ENCODE measurements around the gene VTN. TPM values are rescaled to one million over a fixed set of nuclear protein-coding genes. Genes with fewer than 3 reads are reported as not detected.

Gene VTN
- polyA plus RNA-seq, 3 donors from 2014 or later = not detected

GRCh38 chr17:28402844-28403243 is 32.7 kb upstream of the VTN start:
- peaks cover 0 to 5% (median 0%) of the 10 kb centered on the region in 3 donors for H3K36me3 Mint-ChIP-seq
- peaks cover 2 to 14% (median 3%) of the 10 kb centered on the region in 3 donors for H3K27me3 Mint-ChIP-seq (ENCODE audit: low read depth in 3 of 3)
- no peak overlapping the region for H3K4me3 Mint-ChIP-seq
- H3K27ac Mint-ChIP-seq = no peak overlapping the region
- H3K4me1 Mint-ChIP-seq = peaks cover 5 to 9% of the 10 kb centered on the region in 2 donors
- DNase-seq = no peak
- no peaks in the 10 kb centered on the region for H3K9me3 Mint-ChIP-seq

GRCh38 chr17:28402224-28402630 is 32.1 kb upstream of the VTN start:
- Mint-ChIP-seq H3K27ac (no peak overlapping the region), H3K4me3 (no peak overlapping the region), H3K36me3 (peaks cover 0 to 8% (median 2%) of the 10 kb centered on the region in 3 donors), H3K27me3 (ENCODE audit: low read depth in 3 of 3) (peaks cover 2 to 13% (median 4%) of the 10 kb centered on the region in 3 donors), H3K9me3 (no peaks in the 10 kb centered on the region), H3K4me1 (peaks cover 5 to 9% of the 10 kb centered on the region in 2 donors)
- no peak for DNase-seq

GRCh38 chr17:28399808-28400207 is 29.7 kb upstream of the VTN start:
- no peak for DNase-seq
- H3K9me3 Mint-ChIP-seq = no peaks in the 10 kb centered on the region

GRCh38 chr17:28398280-28398981 is 28.3 kb upstream of the VTN start:
- Mint-ChIP-seq H3K36me3 (peaks cover 6 to 16% (median 10%) of the 10 kb centered on the region in 3 donors), H3K4me3 (no peak overlapping the region), H3K27me3 (ENCODE audit: low read depth in 3 of 3) (peaks cover 0 to 3% (median 2%) of the 10 kb centered on the region in 3 donors), H3K9me3 (no peaks in the 10 kb centered on the region), H3K4me1 (no peaks in the 10 kb centered on the region), H3K27ac (peak overlapping the region in 3 of 6 donors; percentile 6 to 57 (median 22))
- DNase-seq = no peak

More at GRCh38 chr17:28399808-28400207, 29.7 kb upstream of the VTN start:
- H3K36me3 Mint-ChIP-seq = peaks cover 0 to 9% (median 3%) of the 10 kb centered on the region in 3 donors
- peaks cover 1 to 2% (median 2%) of the 10 kb centered on the region in 3 donors for H3K27me3 Mint-ChIP-seq (ENCODE audit: low read depth in 3 of 3)
- H3K4me3 Mint-ChIP-seq = no peak overlapping the region
- peaks cover 0 to 2% of the 10 kb centered on the region in 2 donors for H3K4me1 Mint-ChIP-seq
- H3K27ac Mint-ChIP-seq = no peak overlapping the region

- Mint-ChIP-seq H3K27me3 (ENCODE audit: low read depth in 3 of 3) (peaks cover 0 to 3% (median 2%) of the 10 kb centered on the region in 3 donors), H3K27ac (peak overlapping the region in 3 of 6 donors; percentile 6 to 22 (median 21)), H3K36me3 (peaks cover 6 to 16% (median 10%) of the 10 kb centered on the region in 3 donors), H3K4me1 (no peaks in the 10 kb centered on the region), H3K4me3 (no peak overlapping the region), H3K9me3 (no peaks in the 10 kb centered on the region)
- DNase-seq = no peak
Observed at GRCh38 chr17:28397687-28398279, 27.7 kb upstream of the VTN start.

GRCh38 chr17:28397275-28397674 is 27.2 kb upstream of the VTN start:
- peak overlapping the region in 1 of 6 donors; percentile 58 for H3K27ac Mint-ChIP-seq

GRCh38 chr17:28396635-28397239 is 26.6 kb upstream of the VTN start:
- no peak overlapping the region for H3K27ac Mint-ChIP-seq
- H3K4me3 Mint-ChIP-seq = no peak overlapping the region
- no peak for DNase-seq
- peaks cover 0 to 3% (median 2%) of the 10 kb centered on the region in 3 donors for H3K27me3 Mint-ChIP-seq (ENCODE audit: low read depth in 3 of 3)
- peaks cover 6 to 22% (median 10%) of the 10 kb centered on the region in 3 donors for H3K36me3 Mint-ChIP-seq
- H3K9me3 Mint-ChIP-seq = no peaks in the 10 kb centered on the region
- H3K4me1 Mint-ChIP-seq = no peaks in the 10 kb centered on the region

More at GRCh38 chr17:28397275-28397674, 27.2 kb upstream of the VTN start:
- Mint-ChIP-seq H3K4me3 (no peak overlapping the region), H3K4me1 (no peaks in the 10 kb centered on the region), H3K27me3 (ENCODE audit: low read depth in 3 of 3) (peaks cover 0 to 3% (median 2%) of the 10 kb centered on the region in 3 donors), H3K9me3 (no peaks in the 10 kb centered on the region), H3K36me3 (peaks cover 6 to 21% (median 10%) of the 10 kb centered on the region in 3 donors)
- DNase-seq = no peak

GRCh38 chr17:28395968-28396367 is 25.9 kb upstream of the VTN start:
- H3K27me3 Mint-ChIP-seq (ENCODE audit: low read depth in 3 of 3) = peaks cover 2 to 3% (median 2%) of the 10 kb centered on the region in 3 donors
- no peak for DNase-seq
- peaks cover 10 to 26% (median 12%) of the 10 kb centered on the region in 3 donors for H3K36me3 Mint-ChIP-seq
- no peaks in the 10 kb centered on the region for H3K9me3 Mint-ChIP-seq
- no peak overlapping the region for H3K27ac Mint-ChIP-seq
- no peak overlapping the region for H3K4me3 Mint-ChIP-seq
- H3K4me1 Mint-ChIP-seq = no peaks in the 10 kb centered on the region

GRCh38 chr17:28395426-28395825 is 25.3 kb upstream of the VTN start:
- H3K9me3 Mint-ChIP-seq = no peaks in the 10 kb centered on the region
- no peak overlapping the region for H3K4me3 Mint-ChIP-seq
- peaks cover 1 to 3% (median 2%) of the 10 kb centered on the region in 3 donors for H3K27me3 Mint-ChIP-seq (ENCODE audit: low read depth in 3 of 3)
- no peak for DNase-seq
- no peak overlapping the region for H3K27ac Mint-ChIP-seq
- no peaks in the 10 kb centered on the region for H3K4me1 Mint-ChIP-seq
- peaks cover 13 to 31% (median 14%) of the 10 kb centered on the region in 3 donors for H3K36me3 Mint-ChIP-seq

GRCh38 chr17:28394337-28395116 is 24.4 kb upstream of the VTN start:
- H3K4me3 Mint-ChIP-seq = no peak overlapping the region
- H3K4me1 Mint-ChIP-seq = no peaks in the 10 kb centered on the region
- DNase-seq = no peak
- H3K27me3 Mint-ChIP-seq (ENCODE audit: low read depth in 3 of 3) = peaks cover 0 to 3% (median 2%) of the 10 kb centered on the region in 3 donors
- H3K27ac Mint-ChIP-seq = no peak overlapping the region
- peaks cover 15 to 40% (median 22%) of the 10 kb centered on the region in 3 donors for H3K36me3 Mint-ChIP-seq
- H3K9me3 Mint-ChIP-seq = peaks cover 0 to 1% (median 0%) of the 10 kb centered on the region in 6 donors

GRCh38 chr17:28392491-28392890 is 22.4 kb upstream of the VTN start:
- H3K36me3 Mint-ChIP-seq = peaks cover 23 to 42% (median 29%) of the 10 kb centered on the region in 3 donors
- no peaks in the 10 kb centered on the region for H3K4me1 Mint-ChIP-seq
- peaks cover 0 to 3% (median 0%) of the 10 kb centered on the region in 6 donors for H3K9me3 Mint-ChIP-seq
- H3K27me3 Mint-ChIP-seq (ENCODE audit: low read depth in 3 of 3) = peaks cover 0 to 2% (median 1%) of the 10 kb centered on the region in 3 donors
- H3K4me3 Mint-ChIP-seq = no peak overlapping the region
- no peak overlapping the region for H3K27ac Mint-ChIP-seq
- DNase-seq = no peak

- Mint-ChIP-seq H3K27me3 (ENCODE audit: low read depth in 3 of 3) (peaks cover 0 to 2% (median 1%) of the 10 kb centered on the region in 3 donors), H3K36me3 (peaks cover 20 to 39% (median 29%) of the 10 kb centered on the region in 3 donors), H3K4me1 (peaks cover 0 to under 1% of the 10 kb centered on the region in 2 donors), H3K4me3 (no peak overlapping the region), H3K27ac (no peak overlapping the region), H3K9me3 (peaks cover 0 to 3% (median 0%) of the 10 kb centered on the region in 6 donors)
- no peak for DNase-seq
Observed at GRCh38 chr17:28391401-28391800, 21.3 kb upstream of the VTN start.

- H3K4me1 Mint-ChIP-seq = peaks cover 0 to 5% of the 10 kb centered on the region in 2 donors
- H3K27ac Mint-ChIP-seq = no peak overlapping the region
- no peak for DNase-seq
- H3K9me3 Mint-ChIP-seq = peaks cover 0 to 3% (median 0%) of the 10 kb centered on the region in 6 donors
- H3K4me3 Mint-ChIP-seq = no peak overlapping the region
- peaks cover 0 to 2% (median 1%) of the 10 kb centered on the region in 3 donors for H3K27me3 Mint-ChIP-seq (ENCODE audit: low read depth in 3 of 3)
- H3K36me3 Mint-ChIP-seq = peaks cover 20 to 39% (median 29%) of the 10 kb centered on the region in 3 donors
Observed at GRCh38 chr17:28390984-28391383, 20.9 kb upstream of the VTN start.

Measured in immature natural killer cell (primary cell).